ENCODE data around the gene CFAP157.

- TF ChIP-seq, protein P1, sequence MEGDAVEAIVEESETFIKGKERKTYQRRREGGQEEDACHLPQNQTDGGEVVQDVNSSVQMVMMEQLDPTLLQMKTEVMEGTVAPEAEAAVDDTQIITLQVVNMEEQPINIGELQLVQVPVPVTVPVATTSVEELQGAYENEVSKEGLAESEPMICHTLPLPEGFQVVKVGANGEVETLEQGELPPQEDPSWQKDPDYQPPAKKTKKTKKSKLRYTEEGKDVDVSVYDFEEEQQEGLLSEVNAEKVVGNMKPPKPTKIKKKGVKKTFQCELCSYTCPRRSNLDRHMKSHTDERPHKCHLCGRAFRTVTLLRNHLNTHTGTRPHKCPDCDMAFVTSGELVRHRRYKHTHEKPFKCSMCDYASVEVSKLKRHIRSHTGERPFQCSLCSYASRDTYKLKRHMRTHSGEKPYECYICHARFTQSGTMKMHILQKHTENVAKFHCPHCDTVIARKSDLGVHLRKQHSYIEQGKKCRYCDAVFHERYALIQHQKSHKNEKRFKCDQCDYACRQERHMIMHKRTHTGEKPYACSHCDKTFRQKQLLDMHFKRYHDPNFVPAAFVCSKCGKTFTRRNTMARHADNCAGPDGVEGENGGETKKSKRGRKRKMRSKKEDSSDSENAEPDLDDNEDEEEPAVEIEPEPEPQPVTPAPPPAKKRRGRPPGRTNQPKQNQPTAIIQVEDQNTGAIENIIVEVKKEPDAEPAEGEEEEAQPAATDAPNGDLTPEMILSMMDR (IDR thresholded peaks at IDR 0.05): no peak
- TF ChIP-seq EP300 (IDR thresholded peaks at IDR 0.05) (no peak), POLR2A (IDR thresholded peaks at IDR 0.05) (no peak)
Observed at GRCh38 chr9:127754099-127755060, 47.6 kb downstream of the CFAP157 start.
